ENCODE results near the gene ACAP3.
A peak's percentile ranks its signal among the peaks of the same experiment; 100 is the strongest.

Gene ACAP3

GRCh38 chr1:1309251-1310108 is 1.8 kb upstream of the ACAP3 start:
- H3K27me3 ChIP-seq, result peaks cover 4% of the 10 kb centered on the region
- TF ChIP-seq CTCF (IDR thresholded peaks at IDR 0.05), result no peak
- H3K27ac ChIP-seq, result peak overlapping the region; percentile 99
- H3K4me3 ChIP-seq (ENCODE audit: low read depth in 1 of 2, low read length in 1 of 2), result peak overlapping the region; percentile 82 to 98
- H3K4me1 ChIP-seq (ENCODE audit: control insufficient read depth in 1 of 2, insufficient read depth in 1 of 2, low read depth in 1 of 2, low read length in 1 of 2), result peaks cover 37 to 42% of the 10 kb centered on the region in 2 experiments
- H3K36me3 ChIP-seq, result peaks cover 47% of the 10 kb centered on the region
- H3K9me3 ChIP-seq, result no peaks in the 10 kb centered on the region

GRCh38 chr1:1308756-1309250 is 1.1 kb upstream of the ACAP3 start:
- peaks cover 40% of the 10 kb centered on the region for H3K36me3 ChIP-seq
- peaks cover 37 to 43% of the 10 kb centered on the region in 2 experiments for H3K4me1 ChIP-seq (ENCODE audit: control insufficient read depth in 1 of 2, insufficient read depth in 1 of 2, low read depth in 1 of 2, low read length in 1 of 2)
- no peak for TF ChIP-seq CTCF (IDR thresholded peaks at IDR 0.05)
- peaks cover 4% of the 10 kb centered on the region for H3K27me3 ChIP-seq
- H3K4me3 ChIP-seq (ENCODE audit: low read depth in 1 of 2, low read length in 1 of 2), result peak overlapping the region; percentile 82 to 98
- H3K9me3 ChIP-seq, result no peaks in the 10 kb centered on the region
- H3K27ac ChIP-seq, result peak overlapping the region; percentile 99

- Histone ChIP-seq H3K27me3 (peaks cover 4% of the 10 kb centered on the region), H3K27ac (peak overlapping the region; percentile 99), H3K9me3 (no peaks in the 10 kb centered on the region), H3K36me3 (peaks cover 26% of the 10 kb centered on the region), H3K4me3 (ENCODE audit: low read depth in 1 of 2, low read length in 1 of 2) (peak overlapping the region; percentile 82 to 98), H3K4me1 (ENCODE audit: control insufficient read depth in 1 of 2, insufficient read depth in 1 of 2, low read depth in 1 of 2, low read length in 1 of 2) (peaks cover 37 to 43% of the 10 kb centered on the region in 2 experiments)
- no peak for TF ChIP-seq CTCF (IDR thresholded peaks at IDR 0.05)
Measured at GRCh38 chr1:1307261-1307922, 338 bp downstream of the ACAP3 start.

- Histone ChIP-seq H3K27me3 (peaks cover 4% of the 10 kb centered on the region), H3K36me3 (peaks cover 20% of the 10 kb centered on the region), H3K27ac (peak overlapping the region; percentile 99), H3K4me1 (ENCODE audit: control insufficient read depth in 1 of 2, insufficient read depth in 1 of 2, low read depth in 1 of 2, low read length in 1 of 2) (peaks cover 37 to 43% of the 10 kb centered on the region in 2 experiments), H3K4me3 (ENCODE audit: low read depth in 1 of 2, low read length in 1 of 2) (peak overlapping the region; percentile 82 to 98), H3K9me3 (no peaks in the 10 kb centered on the region)
- no peak for TF ChIP-seq CTCF (IDR thresholded peaks at IDR 0.05)
Measured at GRCh38 chr1:1306661-1307260, 969 bp downstream of the ACAP3 start.

GRCh38 chr1:1306070-1306660 is 1.6 kb downstream of the ACAP3 start:
- Histone ChIP-seq H3K4me1 (ENCODE audit: control insufficient read depth in 1 of 2, insufficient read depth in 1 of 2, low read depth in 1 of 2, low read length in 1 of 2) (peaks cover 37 to 43% of the 10 kb centered on the region in 2 experiments), H3K4me3 (ENCODE audit: low read depth in 1 of 2, low read length in 1 of 2) (no peak overlapping the region), H3K27ac (no peak overlapping the region), H3K36me3 (peaks cover 14% of the 10 kb centered on the region), H3K9me3 (no peaks in the 10 kb centered on the region), H3K27me3 (peaks cover 4% of the 10 kb centered on the region)
- no peak for TF ChIP-seq CTCF (IDR thresholded peaks at IDR 0.05)
